Suprapubic skin (tissue), 4 donors: Measurements from ENCODE around the gene TMC6.

Experiments
- CTCF ChIP-seq, 2 donors: fragments of 200-600 bp in 1 of 2; fragments of 450-650 bp in 1 of 2; sonication (generic) in 1 of 2; IDR thresholded peaks; one replicate each; pipeline ENCODE4 v1.5.1; 2016 to 2019; ENCODE audit warnings: antibody characterized with exemption in 2 of 2, mild to moderate bottlenecking in 1 of 2, moderate library complexity in 1 of 2
- EP300 ChIP-seq: sonication (generic); formaldehyde crosslinking; IDR thresholded peaks from one replicate; pipeline ENCODE4 v1.6.1; 2017; ENCODE audit warnings: antibody characterized with exemption
- POLR2A ChIP-seq, 2 donors: fragments of 450-650 bp; IDR thresholded peaks; one replicate each; pipeline ENCODE4 v1.6.1; 2017; ENCODE audit warnings: antibody characterized with exemption in 2 of 2, mild to moderate bottlenecking in 2 of 2, moderate library complexity in 2 of 2
- POLR2AphosphoS5 ChIP-seq, 3 donors: sonication (generic); formaldehyde crosslinking; IDR thresholded peaks; one replicate each; pipeline ENCODE4 v1.6.1; 2017; ENCODE audit warnings: antibody characterized with exemption in 3 of 3

GRCh38 chr17:78174346-78174869, 45.9 kb upstream of the TMC6 start:
- TF ChIP-seq CTCF (IDR thresholded peaks at IDR 0.05) = peak; percentile 32 to 38
- peak in 1 of 2 donors; percentile 17 for TF ChIP-seq POLR2A (IDR thresholded peaks at IDR 0.05)
- no peak for TF ChIP-seq EP300
- no peak for TF ChIP-seq POLR2AphosphoS5 (IDR thresholded peaks at IDR 0.05)
